ENCODE measurements around the gene TCF19. TPM values are rescaled to one million over a fixed set of nuclear protein-coding genes. Genes with fewer than 3 reads are reported as not detected.

The TCF19 gene
- total RNA-seq, 4 donors from 2014 or later: 2.3 to 6.7 (median 5.8) TPM

DNA sequence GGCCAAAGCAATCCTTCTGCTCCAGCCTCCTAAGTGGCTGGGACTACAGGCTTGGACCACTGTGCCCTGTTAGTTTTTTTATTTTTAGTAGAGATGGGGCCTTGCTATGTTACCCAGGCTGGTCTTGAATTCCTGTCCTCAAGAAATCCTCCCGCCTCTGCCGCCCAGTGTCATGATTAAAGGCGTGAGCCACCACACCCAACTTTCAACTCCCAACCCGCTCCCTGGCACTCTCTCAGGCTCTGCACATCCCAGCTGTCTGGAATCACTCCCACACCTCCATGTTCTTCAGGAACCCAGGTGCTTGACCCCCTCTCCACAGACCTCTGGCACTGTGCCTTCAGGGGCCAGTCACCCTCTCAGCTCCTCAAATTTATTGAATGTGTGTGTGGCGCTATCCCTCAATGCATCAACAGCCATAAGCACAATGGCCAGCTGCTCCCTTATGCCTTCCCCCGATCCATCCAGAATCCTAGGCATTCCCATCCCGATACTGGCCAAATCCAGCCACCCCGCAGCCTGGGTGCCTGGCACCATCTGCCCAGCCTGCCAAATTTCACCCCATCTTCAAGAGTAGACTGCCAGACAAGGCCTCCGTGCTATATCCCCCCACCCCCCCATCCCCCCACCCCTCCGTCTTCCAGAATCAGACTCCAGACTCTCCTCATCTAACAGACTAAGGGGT, 12.7 kb downstream of the TCF19 start:
- Histone ChIP-seq H3K9me3 (no peaks in the 10 kb centered on the region), H3K27me3 (peaks cover 0 to 8% (median 0%) of the 10 kb centered on the region in 4 donors), H3K27ac (replicated peaks in 1 of 4) (no peak overlapping the region), H3K36me3 (no peaks in the 10 kb centered on the region), H3K4me3 (no peak overlapping the region), H3K4me1 (peaks cover 0 to 4% (median 0%) of the 10 kb centered on the region in 4 donors)
- intact Hi-C loops (cut with DNase I): no loop called here
- WGBS: 94% methylated on average over 10 of the region's 10 CpGs
- no peak for DNase-seq (ENCODE audit: extremely low spot score)
- TF ChIP-seq, protein P1, sequence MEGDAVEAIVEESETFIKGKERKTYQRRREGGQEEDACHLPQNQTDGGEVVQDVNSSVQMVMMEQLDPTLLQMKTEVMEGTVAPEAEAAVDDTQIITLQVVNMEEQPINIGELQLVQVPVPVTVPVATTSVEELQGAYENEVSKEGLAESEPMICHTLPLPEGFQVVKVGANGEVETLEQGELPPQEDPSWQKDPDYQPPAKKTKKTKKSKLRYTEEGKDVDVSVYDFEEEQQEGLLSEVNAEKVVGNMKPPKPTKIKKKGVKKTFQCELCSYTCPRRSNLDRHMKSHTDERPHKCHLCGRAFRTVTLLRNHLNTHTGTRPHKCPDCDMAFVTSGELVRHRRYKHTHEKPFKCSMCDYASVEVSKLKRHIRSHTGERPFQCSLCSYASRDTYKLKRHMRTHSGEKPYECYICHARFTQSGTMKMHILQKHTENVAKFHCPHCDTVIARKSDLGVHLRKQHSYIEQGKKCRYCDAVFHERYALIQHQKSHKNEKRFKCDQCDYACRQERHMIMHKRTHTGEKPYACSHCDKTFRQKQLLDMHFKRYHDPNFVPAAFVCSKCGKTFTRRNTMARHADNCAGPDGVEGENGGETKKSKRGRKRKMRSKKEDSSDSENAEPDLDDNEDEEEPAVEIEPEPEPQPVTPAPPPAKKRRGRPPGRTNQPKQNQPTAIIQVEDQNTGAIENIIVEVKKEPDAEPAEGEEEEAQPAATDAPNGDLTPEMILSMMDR (IDR thresholded peaks at IDR 0.05): no peak
- TF ChIP-seq POLR2A (IDR thresholded peaks at IDR 0.05; ENCODE audit: low read depth) (no peak), EP300 (IDR thresholded peaks at IDR 0.05) (no peak), POLR2AphosphoS5 (IDR thresholded peaks at IDR 0.05) (no peak)

DNA sequence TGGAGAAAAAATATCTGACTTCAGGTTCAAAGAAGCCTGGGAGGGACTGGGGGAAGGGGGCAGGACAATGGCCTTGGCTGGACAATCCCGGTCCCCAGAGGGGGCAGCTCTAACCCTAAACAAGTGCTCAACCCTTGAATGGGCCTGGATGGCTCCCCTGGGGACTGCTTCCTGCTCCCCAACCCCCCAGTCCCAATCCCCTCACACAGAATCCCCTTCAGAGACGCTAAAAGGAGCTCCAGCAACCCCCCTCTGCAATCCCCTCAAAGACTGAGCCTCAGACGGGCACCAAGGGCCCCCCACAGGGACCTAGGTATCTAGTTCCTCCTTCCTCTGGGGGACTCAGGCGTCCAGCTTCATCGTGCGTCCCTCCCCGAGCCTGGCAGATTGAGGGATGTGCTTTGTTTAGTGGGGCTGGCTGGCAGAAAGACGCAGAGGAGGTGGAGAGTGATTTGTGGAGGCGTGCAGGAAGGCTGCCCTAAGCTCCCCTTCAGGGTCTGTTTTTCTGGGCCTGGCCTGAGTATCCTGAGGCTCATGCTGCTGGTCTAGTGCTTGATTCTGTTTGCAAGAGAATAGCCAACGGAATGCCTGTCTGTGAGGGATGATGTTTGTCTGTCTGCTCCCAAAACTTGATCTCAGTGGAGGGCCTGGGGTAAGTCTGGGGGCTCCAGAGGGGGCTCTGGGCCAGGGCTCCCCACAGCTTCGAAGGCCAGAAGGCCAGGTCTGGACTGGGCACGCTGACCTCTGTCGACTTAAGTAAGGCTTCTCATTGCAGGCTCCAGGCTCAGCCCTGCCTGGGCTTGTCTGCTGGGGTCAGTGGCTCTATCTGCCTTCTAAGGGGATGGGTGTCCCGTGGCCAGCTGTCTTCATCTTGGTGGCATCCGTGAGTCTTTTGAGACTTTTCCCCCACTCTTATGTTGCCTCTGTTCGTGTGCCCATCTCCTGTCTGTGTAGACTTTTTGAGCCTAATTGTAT, 13.8 kb downstream of the TCF19 start:
- 63% methylated on average over 13 of the region's 16 CpGs for WGBS
- peaks cover 0 to 8% (median 0%) of the 10 kb centered on the region in 4 donors for H3K27me3 ChIP-seq
- intact Hi-C loops (cut with DNase I): no loop called here
- TF ChIP-seq POLR2A (IDR thresholded peaks at IDR 0.05; ENCODE audit: low read depth) (no peak), POLR2AphosphoS5 (IDR thresholded peaks at IDR 0.05) (no peak), EP300 (IDR thresholded peaks at IDR 0.05) (no peak)
- TF ChIP-seq, protein P1 (IDR thresholded peaks at IDR 0.05): no peak
- no peaks in the 10 kb centered on the region for H3K9me3 ChIP-seq
- no peak overlapping the region for H3K4me3 ChIP-seq
- no peak for DNase-seq (ENCODE audit: extremely low spot score)
- peaks cover 0 to 4% (median 0%) of the 10 kb centered on the region in 4 donors for H3K4me1 ChIP-seq
- no peaks in the 10 kb centered on the region for H3K36me3 ChIP-seq
- no peak overlapping the region for H3K27ac ChIP-seq (replicated peaks in 1 of 4)

DNA sequence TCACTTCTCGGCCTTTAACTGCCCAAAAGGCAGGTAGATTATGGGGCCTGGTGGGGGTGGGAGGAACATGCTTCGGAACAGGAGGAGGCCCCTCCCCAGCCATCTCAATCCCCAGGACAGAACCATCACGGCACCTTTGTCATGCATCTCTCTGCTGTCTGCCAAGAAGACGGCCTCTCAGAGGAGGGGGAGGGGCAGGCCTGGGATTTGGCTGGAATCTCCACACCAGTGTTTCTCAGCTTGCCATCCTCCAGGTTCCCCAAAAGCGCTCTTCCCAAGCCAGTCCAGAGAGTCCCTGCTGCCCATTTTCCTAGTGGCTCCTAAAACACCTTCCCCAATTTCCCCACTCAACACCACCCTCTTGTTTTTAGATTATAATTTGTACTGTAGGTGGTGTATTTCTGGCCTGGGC, 14.6 kb downstream of the TCF19 start:
- peaks cover 0 to 8% (median 0%) of the 10 kb centered on the region in 4 donors for H3K27me3 ChIP-seq
- H3K27ac ChIP-seq (replicated peaks in 1 of 4): no peak overlapping the region
- no peaks in the 10 kb centered on the region for H3K9me3 ChIP-seq
- H3K36me3 ChIP-seq: no peaks in the 10 kb centered on the region
- TF ChIP-seq EP300 (IDR thresholded peaks at IDR 0.05) (no peak), POLR2AphosphoS5 (IDR thresholded peaks at IDR 0.05) (no peak), POLR2A (IDR thresholded peaks at IDR 0.05; ENCODE audit: low read depth) (no peak)
- no peak for DNase-seq (ENCODE audit: extremely low spot score)
- H3K4me1 ChIP-seq: peaks cover 0 to 4% (median 0%) of the 10 kb centered on the region in 4 donors
- 84% methylated on average over 3 of the region's 5 CpGs for WGBS
- intact Hi-C loops (cut with DNase I): no loop called here
- H3K4me3 ChIP-seq: no peak overlapping the region

GRCh38 chr6:31173406-31173805, 15.0 kb downstream of the TCF19 start:
- intact Hi-C loops (cut with DNase I): no loop called here
- no peak for DNase-seq (ENCODE audit: extremely low spot score)
- Histone ChIP-seq H3K36me3 (no peaks in the 10 kb centered on the region), H3K4me1 (peaks cover 0 to 4% (median 0%) of the 10 kb centered on the region in 4 donors), H3K27ac (replicated peaks in 1 of 4) (no peak overlapping the region), H3K27me3 (peaks cover 0 to 8% (median 0%) of the 10 kb centered on the region in 4 donors), H3K9me3 (no peaks in the 10 kb centered on the region), H3K4me3 (no peak overlapping the region)
- WGBS: 62% methylated on average over 3 of the region's 3 CpGs
- TF ChIP-seq POLR2AphosphoS5 (IDR thresholded peaks at IDR 0.05) (no peak), EP300 (IDR thresholded peaks at IDR 0.05) (no peak), POLR2A (IDR thresholded peaks at IDR 0.05; ENCODE audit: low read depth) (no peak)
- TF ChIP-seq, protein P1 (IDR thresholded peaks at IDR 0.05): no peak

GRCh38 chr6:31174378-31174777, 16.0 kb downstream of the TCF19 start:
- Histone ChIP-seq H3K27ac (replicated peaks in 1 of 4) (no peak overlapping the region), H3K27me3 (peaks cover 0 to 8% (median 0%) of the 10 kb centered on the region in 4 donors), H3K9me3 (no peaks in the 10 kb centered on the region), H3K4me3 (no peak overlapping the region), H3K4me1 (peaks cover 0 to 9% (median 6%) of the 10 kb centered on the region in 4 donors), H3K36me3 (no peaks in the 10 kb centered on the region)
- TF ChIP-seq POLR2AphosphoS5 (IDR thresholded peaks at IDR 0.05): no peak
- TF ChIP-seq, protein P1 (IDR thresholded peaks at IDR 0.05): no peak
- no peak for TF ChIP-seq EP300 (IDR thresholded peaks at IDR 0.05)
- TF ChIP-seq POLR2A (IDR thresholded peaks at IDR 0.05; ENCODE audit: low read depth): no peak
- DNase-seq (ENCODE audit: extremely low spot score): no peak
- intact Hi-C loops (cut with DNase I): no loop called here
- 92% methylated on average over 5 of the region's 5 CpGs for WGBS

Measured in esophagus muscularis mucosa (tissue), 4 donors.